ENCODE measurements around the gene OTUD3.
"Not testable (repeated sequence)": the region's sequence is repeated elsewhere in the genome, so short reads cannot be mapped to it uniquely, and the experiment has no call there.

OTUD3 gene

DNA sequence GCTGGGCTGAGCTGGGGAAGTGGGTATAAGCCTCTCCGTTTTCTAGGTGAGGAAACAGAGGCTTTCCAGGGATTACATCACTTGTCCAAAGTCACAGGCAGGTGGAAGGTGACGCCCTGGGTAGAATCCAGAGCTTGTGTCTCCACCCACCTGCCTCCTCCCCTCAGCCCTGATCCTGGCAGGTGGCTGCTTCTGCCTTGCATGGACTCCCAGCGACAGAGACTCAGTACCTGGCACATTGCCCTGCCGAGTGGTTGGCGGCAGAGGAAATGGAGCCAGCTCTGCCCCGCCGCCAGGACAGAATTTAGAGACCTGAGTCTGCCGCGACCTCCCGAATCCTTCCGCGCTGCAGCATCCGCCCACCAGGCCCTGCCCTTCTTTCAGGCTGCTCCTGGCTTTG lies 39.1 kb downstream of the OTUD3 start:
- DNase-seq, result no peak

DNA sequence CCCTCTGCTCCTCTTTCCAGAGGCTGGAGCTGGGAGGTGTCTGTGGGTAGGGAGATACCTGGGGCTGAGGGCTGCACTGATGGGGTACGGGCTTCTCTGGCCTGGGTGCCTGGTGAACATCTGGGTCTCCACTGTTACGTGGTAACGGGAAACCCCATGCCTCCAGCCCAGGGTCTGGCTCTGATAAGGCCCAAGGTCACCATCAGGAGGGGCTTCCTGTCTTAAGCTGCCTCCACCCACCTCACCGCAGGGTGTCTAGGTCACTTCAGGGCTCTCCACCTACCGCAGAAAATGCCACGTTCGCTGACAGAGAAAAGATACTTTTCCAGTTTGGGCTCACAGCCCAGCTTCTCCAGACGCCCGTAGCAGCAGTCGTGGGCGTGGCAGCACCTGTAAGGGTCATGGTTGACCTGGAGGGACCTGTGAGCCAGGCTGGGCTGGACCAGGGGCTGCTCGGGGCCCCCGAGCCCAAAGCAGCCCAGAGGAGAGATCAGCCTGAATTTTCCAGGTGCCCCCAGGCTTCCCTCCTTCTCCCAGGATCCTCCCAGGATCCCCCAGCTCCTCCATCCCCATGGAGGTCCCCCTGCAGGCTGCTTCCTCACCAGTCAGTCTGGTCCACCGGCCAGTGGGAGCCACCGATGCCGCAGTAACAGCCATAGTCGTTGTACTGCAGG lies 40.0 kb downstream of the OTUD3 start:
- no peak for DNase-seq

- DNase-seq, result no peak
Measured at GRCh38 chr1:19923137-19923952, 41.1 kb downstream of the OTUD3 start, which contains the start of gene PLA2G2E. TSS of gene PLA2G2E (minus strand) at chr1:19923617. CDS start at chr1:19923559, 58 bp downstream.

DNA sequence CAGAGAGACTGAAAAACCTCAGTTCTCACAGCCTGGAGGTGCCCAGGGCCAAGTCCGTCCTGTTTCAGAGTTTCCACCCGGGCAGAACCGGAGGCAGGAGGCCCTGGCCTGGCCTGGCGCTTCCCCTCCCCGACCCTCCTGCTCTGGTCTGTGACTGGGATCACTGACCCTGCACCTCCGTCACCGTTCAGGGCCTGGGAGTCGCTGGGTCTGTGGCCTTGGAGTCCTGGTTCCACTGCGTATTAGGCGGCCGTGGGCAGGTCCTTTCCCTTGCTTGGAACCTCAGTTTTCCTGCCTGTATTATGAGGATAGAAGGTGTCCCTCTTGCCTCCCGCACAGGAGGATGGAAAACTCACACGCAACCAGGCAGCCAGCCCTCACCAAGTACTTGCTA lies 41.8 kb downstream of the OTUD3 start:
- DNase-seq, result no peak

DNA sequence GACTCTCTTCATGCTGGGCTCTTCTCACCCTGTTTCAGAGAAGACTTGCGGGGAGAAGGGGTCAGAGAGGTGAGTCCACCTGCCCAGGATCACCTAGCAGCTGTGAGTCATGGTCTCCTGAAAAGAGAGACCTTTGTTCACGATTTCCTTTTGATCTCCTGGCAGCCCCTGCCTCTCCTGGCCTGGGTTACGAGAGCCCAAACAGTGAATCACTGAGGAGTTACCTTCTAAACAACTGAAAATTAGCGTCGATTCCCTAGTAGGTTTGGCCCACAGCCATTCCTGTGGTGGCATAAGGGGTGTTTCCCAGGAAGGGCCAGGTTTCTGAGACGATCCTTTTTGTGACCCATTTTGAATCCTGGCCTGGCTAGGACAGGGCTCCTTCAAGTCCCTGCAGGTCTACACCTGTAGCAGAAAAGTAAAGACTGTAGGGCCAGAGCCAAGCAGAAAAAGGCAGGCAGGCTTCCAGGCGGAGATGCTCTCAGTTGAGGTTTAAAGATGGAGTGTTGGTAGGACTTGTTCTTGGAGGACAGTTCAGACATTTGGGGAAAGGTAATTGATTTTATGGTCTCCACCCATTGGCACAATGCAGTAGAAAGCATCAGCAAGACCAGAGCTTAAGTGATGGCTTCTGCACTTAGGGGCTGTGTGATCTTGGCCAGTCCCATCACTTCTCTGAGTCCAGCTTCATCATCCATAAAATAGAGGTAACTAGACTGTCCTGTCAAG lies 43.3 kb downstream of the OTUD3 start:
- DNase-seq, result no peak

GRCh38 chr1:19926296-19927129 lies 44.3 kb downstream of the OTUD3 start:
- DNase-seq, result no peak

- not testable (repeated sequence) for DNase-seq
Measured at GRCh38 chr1:19927130-19927421, 44.9 kb downstream of the OTUD3 start.

DNA sequence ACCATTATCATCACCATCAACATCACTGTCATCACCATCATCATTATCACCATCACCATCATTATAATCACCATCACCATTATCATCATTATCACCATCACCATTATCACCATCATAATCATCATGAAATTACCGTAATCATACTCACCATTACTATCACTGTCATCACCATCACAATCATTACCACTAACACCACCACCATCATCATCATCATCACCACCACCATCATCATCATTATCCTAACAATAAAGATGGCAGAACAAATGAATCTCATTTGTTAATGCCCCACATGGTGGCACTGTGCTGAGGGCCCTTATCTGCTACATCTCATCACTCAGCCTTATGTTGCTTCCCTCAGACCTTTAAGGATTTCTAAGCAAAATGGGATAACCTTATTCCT lies 50.7 kb downstream of the OTUD3 start:
- DNase-seq, result no peak

DNA sequence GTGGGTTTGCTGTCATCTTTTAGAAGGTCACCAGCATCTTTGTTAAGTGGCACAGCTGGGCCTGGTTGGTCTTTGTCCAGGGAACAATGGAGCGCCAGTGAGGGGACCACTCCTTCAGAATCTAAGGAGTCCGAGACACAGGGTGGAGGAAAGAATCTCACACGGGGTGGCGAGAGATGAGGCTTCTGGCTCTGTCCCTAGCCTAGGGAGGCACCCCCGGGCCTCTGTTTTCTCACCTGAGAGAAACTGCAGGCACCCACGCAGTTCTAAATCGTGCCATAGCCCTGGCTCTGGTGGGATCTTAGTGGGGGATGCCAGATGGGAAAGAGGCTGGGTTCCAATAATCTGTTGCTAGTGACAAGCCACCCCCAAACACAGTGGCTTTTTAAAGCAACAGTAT lies 52.1 kb downstream of the OTUD3 start:
- no peak for DNase-seq

DNA sequence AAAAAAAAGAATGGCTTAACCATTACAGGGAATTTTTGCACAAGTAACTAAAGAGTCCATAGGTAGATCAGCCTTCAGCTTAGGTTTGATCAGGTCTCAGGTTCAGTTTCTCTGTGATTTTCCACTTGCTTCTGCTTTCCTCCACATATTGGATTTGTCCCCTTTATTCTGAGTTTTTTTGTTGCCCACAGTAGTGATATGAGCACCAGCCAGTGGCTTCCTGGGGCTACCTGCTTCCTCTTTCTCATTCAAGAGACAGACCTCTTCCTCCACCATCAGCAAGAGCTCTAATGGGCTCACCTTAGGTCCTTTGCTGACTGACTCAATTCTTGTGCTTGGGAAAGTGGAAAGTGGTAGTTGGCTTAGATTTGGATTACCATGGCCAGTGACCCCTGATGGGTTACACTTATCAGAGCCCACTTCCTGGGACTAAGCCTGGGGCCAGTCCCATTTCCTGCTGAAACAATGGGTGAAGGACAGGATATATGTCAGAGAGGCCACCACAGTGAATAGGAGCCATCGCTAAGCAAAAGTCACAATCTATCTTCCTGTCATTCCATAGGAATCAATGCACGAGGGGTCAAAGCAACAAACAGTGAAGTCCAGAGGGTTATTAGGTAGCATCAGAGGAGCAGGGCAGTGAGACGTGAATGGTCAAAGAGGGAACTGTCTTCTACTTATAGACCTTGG lies 54.0 kb downstream of the OTUD3 start:
- no peak for DNase-seq

DNA sequence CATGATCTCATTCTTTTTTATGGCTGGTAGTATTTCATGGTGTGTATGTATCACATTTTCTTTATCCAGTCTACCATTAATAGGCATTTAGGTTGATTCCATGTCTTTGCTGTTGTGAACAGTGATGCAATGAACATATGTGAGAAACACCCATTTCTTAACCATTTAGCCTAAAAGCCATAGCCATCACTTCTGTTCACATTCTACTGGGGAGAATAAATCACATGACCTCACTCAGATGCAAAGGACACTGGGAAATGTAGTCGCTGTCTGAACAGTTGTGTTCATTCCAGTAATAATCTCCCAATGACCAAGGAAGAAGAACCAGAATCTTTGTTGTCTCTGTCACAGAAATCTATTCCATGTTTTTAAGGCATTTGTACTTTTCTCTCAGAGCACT lies 56.3 kb downstream of the OTUD3 start:
- DNase-seq, result no peak

GRCh38 chr1:19940486-19941205 lies 58.5 kb downstream of the OTUD3 start:
- no peak for DNase-seq

DNA sequence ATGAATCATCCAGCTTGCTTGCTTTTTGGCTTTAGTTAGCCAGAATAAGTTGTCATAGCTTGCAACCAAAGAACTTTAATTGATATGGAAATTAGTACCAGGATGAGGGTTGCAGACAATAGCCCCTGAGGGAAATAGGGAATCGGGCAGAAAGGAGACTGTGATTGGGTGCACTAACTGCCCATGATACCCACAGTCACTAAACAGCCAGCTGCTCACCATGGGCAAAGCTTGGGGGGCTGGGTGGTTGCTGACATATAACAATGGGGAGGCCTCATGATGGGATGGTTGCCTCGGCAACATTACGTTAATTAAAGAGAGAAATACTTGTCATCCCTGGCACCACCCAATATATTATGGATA lies 59.0 kb downstream of the OTUD3 start:
- no peak for DNase-seq

DNA sequence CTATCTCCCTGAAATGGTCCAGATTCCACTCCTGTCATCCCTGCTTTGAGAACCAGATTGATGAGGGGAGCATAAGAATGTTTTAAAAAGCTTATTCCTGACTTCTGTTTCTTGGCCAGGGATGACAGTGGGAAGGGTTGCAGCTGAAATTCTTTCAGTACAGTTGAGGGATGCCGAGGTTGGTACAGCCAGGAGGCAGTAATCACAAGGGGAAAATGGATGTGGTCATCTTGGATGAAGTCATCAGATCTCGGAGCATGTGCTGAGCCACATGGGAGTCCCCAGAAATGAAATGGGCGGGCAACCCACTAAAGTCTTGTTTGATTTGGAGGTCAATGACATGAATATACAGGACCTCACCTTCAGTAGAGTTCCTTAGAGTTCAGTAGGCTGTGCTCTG lies 59.9 kb downstream of the OTUD3 start:
- DNase-seq, result no peak

DNA sequence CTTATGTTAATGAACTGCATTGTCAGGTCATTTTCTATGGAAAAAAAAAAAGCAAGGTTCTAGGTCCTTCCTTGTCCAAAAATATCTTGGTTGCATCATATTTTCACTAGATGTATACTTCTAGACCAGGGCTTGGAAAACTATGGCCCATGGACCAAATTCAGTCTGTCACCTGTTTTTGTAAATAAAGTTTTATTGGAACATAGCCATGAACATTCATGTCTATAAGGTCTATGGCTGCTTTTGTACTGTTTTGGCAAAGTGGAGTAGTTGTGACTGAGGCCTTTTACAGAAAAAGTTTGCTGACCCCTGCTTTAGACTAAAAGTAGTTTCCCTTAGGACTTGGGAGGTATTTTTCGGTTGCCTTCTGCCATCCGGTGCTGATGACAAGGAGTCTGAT lies 60.5 kb downstream of the OTUD3 start:
- DNase-seq, result no peak

- DNase-seq, result no peak
Measured at GRCh38 chr1:19945914-19946313, 63.7 kb downstream of the OTUD3 start.

DNA sequence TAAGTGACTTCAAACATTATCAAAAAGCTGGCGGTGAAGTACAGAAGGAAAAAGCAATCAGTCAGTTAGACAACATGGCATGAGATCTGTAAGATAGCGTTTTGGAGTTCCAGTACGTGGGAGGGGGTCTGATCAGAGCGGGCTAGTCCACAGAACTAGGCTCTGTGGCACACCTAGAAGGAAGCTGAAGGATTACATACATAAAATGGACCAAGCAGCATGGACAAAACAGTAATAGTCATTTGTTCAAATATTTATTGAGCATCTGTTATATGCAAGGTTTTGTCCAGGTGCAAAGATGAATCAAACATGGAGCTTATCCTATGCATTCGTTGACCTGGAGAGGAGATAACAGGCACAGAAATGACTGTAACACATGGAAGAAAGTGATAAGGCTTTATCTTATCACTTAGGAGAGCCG lies 64.1 kb downstream of the OTUD3 start:
- DNase-seq, result no peak

DNA sequence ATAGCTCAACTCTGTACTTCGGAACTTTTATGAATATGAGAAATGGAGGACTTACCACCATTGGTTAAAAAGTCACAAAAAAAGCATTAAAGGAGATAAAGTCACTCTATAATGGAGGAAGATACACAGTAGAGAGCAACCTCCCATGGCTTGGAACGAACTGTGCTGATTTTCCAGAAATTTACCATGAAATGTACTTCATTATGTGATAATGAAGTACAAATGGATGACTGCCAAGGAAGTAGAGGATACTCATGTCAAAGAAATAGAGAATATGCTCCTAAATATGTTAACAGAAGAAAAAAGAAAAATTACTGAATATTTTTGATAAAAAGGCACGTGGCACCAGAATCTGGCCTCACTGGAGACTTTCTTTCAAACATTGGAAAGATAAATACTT lies 64.8 kb downstream of the OTUD3 start:
- no peak for DNase-seq

GRCh38 chr1:19949016-19949415 lies 66.8 kb downstream of the OTUD3 start:
- DNase-seq, result peak in 1 of 2 experiments; percentile 51

DNA sequence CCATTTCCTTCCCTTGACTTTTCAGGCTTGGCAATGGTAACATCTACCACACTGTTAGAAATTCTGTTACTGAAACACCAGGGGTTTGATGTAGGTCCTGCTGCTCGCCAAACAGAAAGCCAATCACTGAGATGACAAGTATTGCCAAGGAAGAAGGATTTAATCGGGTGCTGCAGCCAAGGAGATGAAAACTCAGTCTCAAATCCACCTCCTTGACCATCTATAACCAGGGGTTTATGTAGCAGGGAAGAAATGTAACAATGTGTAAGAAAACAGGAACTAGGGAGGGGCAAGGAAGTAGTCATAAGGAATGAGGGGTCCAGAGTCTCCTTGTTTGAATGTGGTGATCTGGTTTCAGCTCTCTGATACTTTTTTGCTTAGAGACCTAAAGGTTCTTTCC lies 71.9 kb downstream of the OTUD3 start:
- no peak for DNase-seq

DNA sequence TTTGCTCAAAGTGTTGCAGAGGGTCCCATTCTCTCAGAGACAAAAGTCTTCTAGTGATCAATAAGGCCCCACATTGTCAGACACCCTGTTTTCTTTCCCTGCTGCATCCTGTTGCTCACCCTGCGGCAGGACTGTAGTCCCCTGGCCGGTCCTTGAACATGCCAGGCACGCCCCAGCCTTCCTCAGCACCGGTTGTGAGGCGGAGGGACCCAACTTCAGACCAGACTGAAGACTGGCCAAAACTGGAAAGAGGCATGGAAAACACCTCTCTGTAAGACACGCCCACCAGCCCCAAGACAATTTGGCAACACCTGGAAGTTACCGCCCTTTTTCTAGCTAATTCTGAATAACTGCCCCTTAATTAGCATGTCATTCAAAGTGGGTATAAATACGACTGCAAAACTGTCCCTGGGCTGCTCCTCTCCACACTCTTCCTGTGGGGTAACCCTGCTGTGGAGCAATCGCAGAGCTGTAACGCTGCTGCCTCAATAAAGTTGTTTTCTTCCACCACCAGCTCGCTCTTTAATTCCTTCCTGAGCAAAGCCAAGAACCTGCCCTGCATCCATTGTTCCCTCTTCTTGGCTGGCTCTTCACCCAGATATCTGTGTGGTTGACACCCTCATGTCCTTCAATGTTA lies 73.5 kb downstream of the OTUD3 start:
- DNase-seq, result no peak

Measured in SW 1271 (cell line).